Panc1 (cell line): ENCODE results near the gene FTCDNL1. TPM values are rescaled to one million over a fixed set of nuclear protein-coding genes. Genes with fewer than 3 reads are reported as not detected.

Source experiments
- ATAC-seq: fragments of 200-7000 bp; cut with Tn5 transposase; 2 replicates; pipeline ENCODE4 v1.9.1; 2020; ENCODE audit warnings: mild to moderate bottlenecking, moderate library complexity
- BruUV-seq: library from RNA; stranded (reverse); fragments of 400-500 nt; replicated peaks from 2 replicates; lab custom pipeline; 2021; lab: Mats Ljungman, UMichigan
- CTCF ChIA-PET: fragments of 300-600 bp; sonication (Branson Sonifier 250); formaldehyde crosslinking; loops from one replicate; lab custom pipeline; 2022; ENCODE audit warnings: antibody characterized with exemption; lab: Charles Lee
- POLR2A ChIA-PET: fragments of 300-600 bp; sonication (Branson Sonifier 250); formaldehyde crosslinking; loops from one replicate; lab custom pipeline; 2022; ENCODE audit warnings: antibody characterized with exemption; lab: Charles Lee
- DNase-seq: peaks from one replicate; pipeline ENCODE4 v3.0.0-alpha.2; 2010; ENCODE audit warnings: low read depth, low spot score
- H3K27ac ChIP-seq: 2 replicates; pipeline ENCODE4 v1.5.1; 2011; ENCODE audit warnings: mild to moderate bottlenecking, low read length, inconsistent platforms
- H3K27me3 ChIP-seq: fragments of 200-500 bp; sonication (Bioruptor generic); 2 replicates; pipeline ENCODE4 v1.6.0; 2014; ENCODE audit warnings: low read length, inconsistent platforms; ENCODE audit not compliant: control insufficient read depth, insufficient read depth
- H3K36me3 ChIP-seq: fragments of 200-500 bp; sonication (Bioruptor generic); 2 replicates; pipeline ENCODE4 v1.5.1; 2014; ENCODE audit warnings: inconsistent platforms, mild to moderate bottlenecking, low read length, moderate library complexity; ENCODE audit not compliant: control insufficient read depth, insufficient read depth
- H3K4me1 ChIP-seq: 2 replicates; pipeline ENCODE4 v1.5.1; 2011; ENCODE audit warnings: inconsistent platforms, mild to moderate bottlenecking, low read length, moderate library complexity; ENCODE audit not compliant: control insufficient read depth, insufficient read depth
- H3K4me3 ChIP-seq, 2 experiments: 2 replicates each; pipeline ENCODE4 v1.5.1; 2011 to 2012; ENCODE audit warnings: low read depth in 2 of 2, low read length in 2 of 2, mild to moderate bottlenecking in 2 of 2, inconsistent platforms in 1 of 2, moderate library complexity in 1 of 2
- H3K9me3 ChIP-seq: fragments of 200-500 bp; sonication (Bioruptor generic); 2 replicates; pipeline ENCODE4 v1.5.1; 2014; ENCODE audit warnings: low read depth, mild to moderate bottlenecking, inconsistent platforms, low read length, moderate library complexity; ENCODE audit not compliant: control insufficient read depth, insufficient read depth
- CTCF ChIP-seq: fragments of 450-650 bp; IDR thresholded peaks from 2 replicates; pipeline ENCODE4 v1.5.1; 2017; ENCODE audit warnings: mild to moderate bottlenecking
- POLR2AphosphoS5 ChIP-seq: IDR thresholded peaks from 2 replicates; pipeline ENCODE4 v1.6.1; 2012; ENCODE audit warnings: mild to moderate bottlenecking, low read depth, low read length, moderate library complexity
- REST ChIP-seq, 2 experiments: IDR thresholded peaks; 2 replicates each; pipeline ENCODE4 v1.6.1; 2011 to 2012; ENCODE audit warnings: low read depth in 2 of 2, control low read depth in 1 of 2, low read length in 1 of 2, mild to moderate bottlenecking in 1 of 2, moderate library complexity in 1 of 2; ENCODE audit not compliant: insufficient read depth in 1 of 2
- SIN3A ChIP-seq: IDR thresholded peaks from 2 replicates; pipeline ENCODE4 v1.6.1; 2012; ENCODE audit warnings: low read depth, mild to moderate bottlenecking, low read length, moderate library complexity, borderline replicate concordance; ENCODE audit not compliant: insufficient read depth
- TCF7L2 ChIP-seq: IDR thresholded peaks from 2 replicates; pipeline ENCODE4 v1.6.1; 2011; ENCODE audit warnings: mild to moderate bottlenecking, low read depth, low read length, inconsistent platforms
- in situ Hi-C: cut with HindIII; loops from 2 replicates; pipeline ENCODE4 v1.10.0; 2016; ENCODE audit warnings: low sequenced_read_pairs, low pct_unique_long_range_greater_than_20kb
- intact Hi-C: fragments of 100-400 bp; cut with micrococcal nuclease; formaldehyde crosslinking; loops from one replicate; pipeline ENCODE4 v1.10.0; 2022; ENCODE audit not compliant: unreplicated experiment
- total RNA-seq: library from RNA; stranded (reverse); gene quantifications from one replicate; pipeline ENCODE4 v1.2.1, GENCODE V29; 2021; ENCODE audit not compliant: unreplicated experiment

FTCDNL1 gene
- total RNA-seq, 1 experiment from 2014 or later = 2.8 TPM

- Histone ChIP-seq H3K4me3 (no peak overlapping the region), H3K4me1 (no peaks in the 10 kb centered on the region), H3K9me3 (no peaks in the 10 kb centered on the region), H3K27ac (no peak overlapping the region), H3K27me3 (peaks cover 10% of the 10 kb centered on the region; the same call in 1 of the 2 replicates), H3K36me3 (no peaks in the 10 kb centered on the region)
- ATAC-seq = no peak; the same call in 1 of the 2 replicates
- intact Hi-C loops (loop anchor here (5.0 kb wide), 2 partner anchors 38 to 253 kb away; no protein-coding TSS in a partner anchor), in situ Hi-C loops (no loop called here)
- POLR2A ChIA-PET = no interaction called here
- peak; percentile 68 for TF ChIP-seq CTCF
- no peak for TF ChIP-seq TCF7L2
- TF ChIP-seq SIN3A = no peak
- no peak for TF ChIP-seq POLR2AphosphoS5
- TF ChIP-seq REST (IDR thresholded peaks at IDR 0.05; ENCODE audit: insufficient read depth in 1 of 2, low read depth in 2 of 2, low read length in 1 of 2) = no peak
- DNase-seq = no peak
- CTCF ChIA-PET = interaction anchor here (0.6 to 1.2 kb wide), 4 partner anchors 35 to 420 kb away, joined by 3 to 7 read pairs (median 4); no protein-coding TSS in a partner anchor
- no TSS peak for BruUV-seq
Observed at GRCh38 chr2:199740111-199740428, 110.9 kb downstream of the FTCDNL1 start.

- Histone ChIP-seq H3K27ac (no peak overlapping the region), H3K9me3 (no peaks in the 10 kb centered on the region), H3K36me3 (no peaks in the 10 kb centered on the region), H3K4me3 (no peak overlapping the region), H3K4me1 (no peaks in the 10 kb centered on the region), H3K27me3 (peaks cover 13% of the 10 kb centered on the region)
- no TSS peak for BruUV-seq
- DNase-seq (peak; percentile 24), ATAC-seq (peak; percentile 79)
- ChIA-PET CTCF (interaction anchor here (0.6 to 1.2 kb wide), 5 partner anchors 35 to 420 kb away, joined by 3 to 9 read pairs (median 4); no protein-coding TSS in a partner anchor), POLR2A (no interaction called here)
- intact Hi-C loops = loop anchor here (2.0 to 5.0 kb wide), 3 partner anchors 37 to 1429 kb away; no protein-coding TSS in a partner anchor
- TF ChIP-seq SIN3A (no peak), CTCF (peak; percentile 90)
- in situ Hi-C loops = no loop called here
Observed at GRCh38 chr2:199739413-199740110, 111.4 kb downstream of the FTCDNL1 start.
